PC-3 (cell line): ENCODE results near the gene SELENOI. TPM values are rescaled to one million over a fixed set of nuclear protein-coding genes. Genes with fewer than 3 reads are reported as not detected.

ENCODE experiments used
- ATAC-seq: fragments of 200-7000 bp; cut with Tn5 transposase; 2 replicates; pipeline ENCODE4 v1.9.1; 2020; ENCODE audit warnings: mild to moderate bottlenecking, moderate library complexity
- BruUV-seq: library from RNA; stranded (reverse); fragments of 400-500 nt; replicated peaks from 2 replicates; lab custom pipeline; 2021; lab: Mats Ljungman, UMichigan
- CTCF ChIA-PET: fragments of 300-600 bp; sonication (Branson Sonifier 250); formaldehyde crosslinking; loops from one replicate; lab custom pipeline; 2022; ENCODE audit warnings: antibody characterized with exemption; lab: Charles Lee
- POLR2A ChIA-PET: fragments of 300-600 bp; sonication (Branson Sonifier 250); formaldehyde crosslinking; loops from one replicate; lab custom pipeline; 2022; ENCODE audit warnings: antibody characterized with exemption; ENCODE audit not compliant: unreplicated experiment; lab: Charles Lee
- DNase-seq: peaks from one replicate; pipeline ENCODE4 v3.0.0-alpha.2; 2015
- H2AFZ ChIP-seq: fragments of 300-600 bp; sonication (generic); 2 replicates; pipeline ENCODE4 v1.6.0; 2016; ENCODE audit warnings: antibody characterized with exemption, low read length
- H3F3A ChIP-seq: fragments of 300-600 bp; sonication (generic); one replicate; pipeline ENCODE4 v1.6.0; 2017; ENCODE audit warnings: antibody characterized with exemption, low read length, control low read depth, mild to moderate bottlenecking; ENCODE audit not compliant: unreplicated experiment
- H3K27ac ChIP-seq: fragments of 300-600 bp; sonication (generic); 2 replicates; pipeline ENCODE4 v1.5.1; 2016; ENCODE audit warnings: mild to moderate bottlenecking, low read length
- H3K27me3 ChIP-seq: fragments of 300-600 bp; sonication (generic); 2 replicates; pipeline ENCODE4 v1.6.1; 2016; ENCODE audit warnings: low read length, mixed read lengths
- H3K36me3 ChIP-seq: fragments of 300-600 bp; sonication (generic); 2 replicates; pipeline ENCODE4 v1.6.1; 2016; ENCODE audit warnings: low read depth, mixed run types, low read length, mixed read lengths
- H3K4me1 ChIP-seq: fragments of 300-600 bp; sonication (generic); 2 replicates; pipeline ENCODE4 v1.5.1; 2016; ENCODE audit warnings: low read length; ENCODE audit not compliant: insufficient read depth
- H3K4me2 ChIP-seq: fragments of 300-600 bp; sonication (generic); 2 replicates; pipeline ENCODE4 v1.6.0; 2016; ENCODE audit warnings: low read length
- H3K4me3 ChIP-seq: fragments of 300-600 bp; sonication (generic); 2 replicates; pipeline ENCODE4 v1.5.1; 2016; ENCODE audit warnings: mild to moderate bottlenecking, low read length, mixed read lengths
- H3K79me2 ChIP-seq: fragments of 300-600 bp; sonication (generic); 2 replicates; pipeline ENCODE4 v1.6.1; 2017; ENCODE audit warnings: low read length, mixed read lengths
- H3K9ac ChIP-seq: fragments of 300-600 bp; sonication (generic); 2 replicates; pipeline ENCODE4 v1.6.0; 2016; ENCODE audit warnings: mild to moderate bottlenecking, low read length
- H3K9me2 ChIP-seq: fragments of 300-600 bp; sonication (generic); replicated peaks from 2 replicates; pipeline ENCODE4 v1.6.1; 2016; ENCODE audit warnings: mixed run types, low read length, mixed read lengths
- H3K9me3 ChIP-seq: fragments of 300-600 bp; sonication (generic); 2 replicates; pipeline ENCODE4 v1.6.1; 2016; ENCODE audit warnings: low read length, mixed read lengths
- H4K20me1 ChIP-seq: fragments of 300-600 bp; sonication (generic); 2 replicates; pipeline ENCODE4 v1.6.1; 2016; ENCODE audit warnings: low read length, mixed read lengths
- EZH2 ChIP-seq: fragments of 300-600 bp; sonication (generic); IDR thresholded peaks from one replicate; pipeline ENCODE4 v1.6.1; 2017; ENCODE audit warnings: antibody characterized with exemption, mild to moderate bottlenecking, low read length; ENCODE audit not compliant: unreplicated experiment
- EZH2phosphoT487 ChIP-seq: fragments of 300-600 bp; sonication (generic); IDR thresholded peaks from 2 replicates; pipeline ENCODE4 v1.6.1; 2018; ENCODE audit warnings: mild to moderate bottlenecking, antibody characterized with exemption, low read length, borderline replicate concordance
- intact Hi-C: fragments of 100-400 bp; cut with micrococcal nuclease; formaldehyde crosslinking; loops from 2 replicates; pipeline ENCODE4 v1.9.0; 2023
- total RNA-seq: library from RNA; depleted of rRNA; stranded (reverse); fragments of >200 nt; gene quantifications from 2 replicates; pipeline ENCODE4 v1.2.3, GENCODE V29; 2014
- TF ChIP-seq, protein P1 (sequence below): fragments of 300-600 bp; sonication (generic); conservative IDR thresholded peaks from 2 replicates; pipeline ENCODE4 v1.5.1; 2017; ENCODE audit warnings: antibody characterized with exemption, low read depth, mild to moderate bottlenecking, low read length

SELENOI gene
- total RNA-seq, 1 experiment from 2014 or later, result 22.3 TPM

DNA sequence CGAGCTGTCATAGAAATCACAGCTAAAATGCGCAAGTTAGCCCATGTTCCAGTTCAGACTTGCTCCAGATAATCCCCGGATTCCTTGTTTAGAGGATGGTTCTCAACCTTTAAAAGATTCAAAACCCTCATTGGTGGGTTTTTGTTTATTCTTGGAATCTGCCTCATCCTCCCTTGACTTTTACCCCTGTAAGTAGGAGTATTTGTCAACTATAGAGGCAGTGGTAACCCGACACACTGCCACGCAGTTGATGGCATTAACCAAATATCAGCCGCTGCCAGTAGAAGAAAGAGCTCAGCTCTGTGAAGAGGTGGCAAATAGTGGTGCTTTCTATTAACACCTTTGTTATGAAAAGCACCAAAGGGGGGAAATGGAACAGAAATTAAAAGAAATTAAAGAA lies 40.4 kb upstream of the SELENOI start:
- Histone ChIP-seq H3K79me2 (no peaks in the 10 kb centered on the region), H4K20me1 (no peaks in the 10 kb centered on the region), H3K9me2 (no peaks in the 10 kb centered on the region), H3K4me1 (peaks cover 8% of the 10 kb centered on the region), H3K27me3 (no peaks in the 10 kb centered on the region), H3K4me3 (no peak overlapping the region), H2AFZ (no peak overlapping the region), H3K36me3 (no peaks in the 10 kb centered on the region), H3K4me2 (no peak overlapping the region), H3K27ac (no peak overlapping the region), H3K9ac (no peak overlapping the region), H3F3A (no peaks in the 10 kb centered on the region), H3K9me3 (no peaks in the 10 kb centered on the region)
- no peak for TF ChIP-seq EZH2phosphoT487
- TF ChIP-seq EZH2, result no peak
- TF ChIP-seq, protein P1, sequence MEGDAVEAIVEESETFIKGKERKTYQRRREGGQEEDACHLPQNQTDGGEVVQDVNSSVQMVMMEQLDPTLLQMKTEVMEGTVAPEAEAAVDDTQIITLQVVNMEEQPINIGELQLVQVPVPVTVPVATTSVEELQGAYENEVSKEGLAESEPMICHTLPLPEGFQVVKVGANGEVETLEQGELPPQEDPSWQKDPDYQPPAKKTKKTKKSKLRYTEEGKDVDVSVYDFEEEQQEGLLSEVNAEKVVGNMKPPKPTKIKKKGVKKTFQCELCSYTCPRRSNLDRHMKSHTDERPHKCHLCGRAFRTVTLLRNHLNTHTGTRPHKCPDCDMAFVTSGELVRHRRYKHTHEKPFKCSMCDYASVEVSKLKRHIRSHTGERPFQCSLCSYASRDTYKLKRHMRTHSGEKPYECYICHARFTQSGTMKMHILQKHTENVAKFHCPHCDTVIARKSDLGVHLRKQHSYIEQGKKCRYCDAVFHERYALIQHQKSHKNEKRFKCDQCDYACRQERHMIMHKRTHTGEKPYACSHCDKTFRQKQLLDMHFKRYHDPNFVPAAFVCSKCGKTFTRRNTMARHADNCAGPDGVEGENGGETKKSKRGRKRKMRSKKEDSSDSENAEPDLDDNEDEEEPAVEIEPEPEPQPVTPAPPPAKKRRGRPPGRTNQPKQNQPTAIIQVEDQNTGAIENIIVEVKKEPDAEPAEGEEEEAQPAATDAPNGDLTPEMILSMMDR, result no peak
- ATAC-seq (no peak), DNase-seq (no peak)
- no TSS peak for BruUV-seq
- CTCF ChIA-PET, result no interaction called here
- intact Hi-C loops, result no loop called here
- POLR2A ChIA-PET, result no interaction called here

DNA sequence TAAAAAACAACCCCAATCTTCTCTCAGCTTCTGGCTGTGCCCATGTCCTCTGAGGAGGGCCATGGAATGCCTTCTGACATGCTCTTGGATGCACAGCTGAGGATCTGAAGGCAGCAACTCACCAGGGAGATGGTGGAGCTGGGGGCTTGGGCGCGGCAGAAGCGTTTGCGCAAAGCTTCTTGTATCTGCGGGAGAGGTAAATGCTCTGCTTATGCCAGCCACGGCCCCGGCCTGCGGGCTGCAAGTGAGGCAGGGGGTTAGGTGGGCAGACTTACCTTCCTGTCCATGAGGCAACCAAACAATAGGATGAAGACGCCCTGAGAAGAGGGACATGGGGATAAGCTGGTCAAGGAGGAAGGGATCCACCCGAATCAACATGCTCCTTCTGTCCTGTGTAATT lies 36.0 kb upstream of the SELENOI start:
- POLR2A ChIA-PET, result no interaction called here
- intact Hi-C loops, result no loop called here
- Histone ChIP-seq H2AFZ (no peak overlapping the region), H3K79me2 (no peaks in the 10 kb centered on the region), H3K4me1 (no peaks in the 10 kb centered on the region), H3K27ac (no peak overlapping the region), H3K9me2 (no peaks in the 10 kb centered on the region), H3K27me3 (no peaks in the 10 kb centered on the region), H3K9me3 (no peaks in the 10 kb centered on the region), H3K36me3 (no peaks in the 10 kb centered on the region), H3K9ac (no peak overlapping the region), H3F3A (no peaks in the 10 kb centered on the region), H3K4me3 (no peak overlapping the region), H4K20me1 (no peaks in the 10 kb centered on the region), H3K4me2 (no peak overlapping the region)
- ATAC-seq, result no peak
- no peak for DNase-seq
- TF ChIP-seq EZH2, result no peak
- TF ChIP-seq EZH2phosphoT487, result no peak
- TF ChIP-seq, protein P1, result no peak
- CTCF ChIA-PET, result no interaction called here
- no TSS peak for BruUV-seq

DNA sequence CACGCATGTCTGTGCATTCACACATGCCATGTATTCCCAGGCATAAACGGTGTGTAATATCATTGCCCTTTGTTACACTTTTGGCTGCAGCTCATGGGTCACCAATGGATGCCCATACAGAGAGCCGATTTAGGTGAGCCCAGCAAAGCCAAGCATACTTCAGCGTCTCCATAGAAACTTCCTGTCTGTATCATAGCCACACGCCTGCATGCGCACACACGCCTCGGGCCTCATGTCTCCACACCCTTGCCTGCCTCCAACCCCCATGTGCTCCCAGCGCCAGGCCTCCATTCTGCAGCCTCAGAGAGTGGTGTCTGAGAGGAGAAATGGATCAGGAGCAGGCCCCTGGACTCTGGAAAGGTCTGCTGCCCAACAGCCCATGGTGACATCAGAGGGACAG lies 33.5 kb upstream of the SELENOI start:
- H3F3A ChIP-seq, result no peaks in the 10 kb centered on the region
- no peak overlapping the region for H3K27ac ChIP-seq
- H3K9ac ChIP-seq, result no peak overlapping the region
- H2AFZ ChIP-seq, result no peak overlapping the region
- intact Hi-C loops, result no loop called here
- no peaks in the 10 kb centered on the region for H3K36me3 ChIP-seq
- H3K27me3 ChIP-seq, result no peaks in the 10 kb centered on the region
- H4K20me1 ChIP-seq, result no peaks in the 10 kb centered on the region
- no peaks in the 10 kb centered on the region for H3K9me2 ChIP-seq
- no peak overlapping the region for H3K4me2 ChIP-seq
- no peaks in the 10 kb centered on the region for H3K4me1 ChIP-seq
- ATAC-seq, result no peak
- no peaks in the 10 kb centered on the region for H3K9me3 ChIP-seq
- BruUV-seq, result no TSS peak
- POLR2A ChIA-PET, result no interaction called here
- H3K79me2 ChIP-seq, result no peaks in the 10 kb centered on the region
- CTCF ChIA-PET, result no interaction called here
- H3K4me3 ChIP-seq, result no peak overlapping the region
- TF ChIP-seq EZH2 (no peak), EZH2phosphoT487 (no peak)
- TF ChIP-seq, protein P1, result no peak
- no peak for DNase-seq
